ENCODE measurements around the gene LIN54. TPM values are rescaled to one million over a fixed set of nuclear protein-coding genes. Genes with fewer than 3 reads are reported as not detected.

Gene LIN54
- total RNA-seq, result 6.4 and 9.0 TPM in 2 replicates

GRCh38 chr4:83010522-83011318 is at the start of gene LIN54:
Gene LIN54, minus strand, starts transcription at chr4:83010823. Its CDS starts 25,979 bp downstream, at chr4:82984844.

GRCh38 chr4:83034630-83035494 is 24.2 kb upstream of the LIN54 start, which contains the start of gene COPS4:
Gene COPS4, plus strand, starts transcription at chr4:83035183. Its CDS starts 42 bp downstream, at chr4:83035225.

GRCh38 chr4:82900411-82901182 is 110.0 kb downstream of the LIN54 start, which contains the start of gene THAP9:
Gene THAP9, plus strand, starts transcription at chr4:82900735. Its CDS starts 68 bp downstream, at chr4:82900803.

GRCh38 chr4:82890901-82891706 is 119.5 kb downstream of the LIN54 start, which contains the start of gene SEC31A:
Gene SEC31A, minus strand, starts transcription at chr4:82891153. Its CDS starts 9,217 bp downstream, at chr4:82881936.

Other genes with a start within 250 kb of the LIN54 start
- gene SCD5, start 212.0 kb downstream of the LIN54 start, total RNA-seq, result 26.2 and 29.3 TPM in 2 replicates
- gene SEC31A, start 119.7 kb downstream of the LIN54 start, total RNA-seq, result 71.9 and 108 TPM in 2 replicates
- gene THAP9, start 110.1 kb downstream of the LIN54 start, total RNA-seq, result 0.84 and 2.6 TPM in 2 replicates
- gene COPS4, start 24.4 kb upstream of the LIN54 start, total RNA-seq, result 39.8 and 51.8 TPM in 2 replicates
- gene PLAC8, start 103.9 kb upstream of the LIN54 start, total RNA-seq, result 4.7 and 9.8 TPM in 2 replicates

Measured in airway epithelial cell (primary cell).